ENCODE data around the gene TBX4.

GRCh38 chr17:61505846-61506627, 53.8 kb downstream of the TBX4 start:
- TF ChIP-seq EZH2phosphoT487 (IDR thresholded peaks at IDR 0.05; ENCODE audit: insufficient read depth, low read depth) (no peak), EZH2 (IDR thresholded peaks at IDR 0.05; ENCODE audit: insufficient read depth, poor library complexity, severe bottlenecking) (no peak)
